Skeletal muscle tissue (tissue), 4 donors: ENCODE data around the gene OLFML1. TPM values are rescaled to one million over a fixed set of nuclear protein-coding genes. Genes with fewer than 3 reads are reported as not detected.
"Not testable (repeated sequence)": the region's sequence is repeated elsewhere in the genome, so short reads cannot be mapped to it uniquely, and the experiment has no call there.

Source experiments
- H3K27ac ChIP-seq: one replicate; pipeline ENCODE4 v1.7.0; 2013; ENCODE audit warnings: mild to moderate bottlenecking, low read depth, low read length, inconsistent platforms
- H3K27me3 ChIP-seq, 3 donors: one replicate each; pipeline ENCODE4 v1.7.0; 2013; ENCODE audit warnings: low read length in 3 of 3; ENCODE audit not compliant: control insufficient read depth in 3 of 3, insufficient read depth in 3 of 3
- H3K36me3 ChIP-seq, 3 donors: one replicate each; pipeline ENCODE4 v1.7.0; 2013; ENCODE audit warnings: low read length in 3 of 3; ENCODE audit not compliant: control insufficient read depth in 3 of 3, insufficient read depth in 3 of 3
- H3K4me1 ChIP-seq, 3 donors: one replicate each; pipeline ENCODE4 v1.7.0; 2013; ENCODE audit warnings: low read length in 3 of 3, mild to moderate bottlenecking in 3 of 3; ENCODE audit not compliant: control insufficient read depth in 3 of 3, insufficient read depth in 3 of 3
- H3K4me3 ChIP-seq, 3 donors: one replicate each; pipeline ENCODE4 v1.7.0; 2013; ENCODE audit warnings: low read length in 3 of 3
- H3K9ac ChIP-seq, 3 donors: one replicate each; pipeline ENCODE4 v1.7.0; 2013; ENCODE audit warnings: low read length in 3 of 3, mild to moderate bottlenecking in 3 of 3, moderate library complexity in 2 of 3, low read depth in 1 of 3
- H3K9me3 ChIP-seq, 3 donors: one replicate each; pipeline ENCODE4 v1.7.0; 2013; ENCODE audit warnings: low read length in 3 of 3; ENCODE audit not compliant: control insufficient read depth in 3 of 3
- total RNA-seq: library from RNA; depleted of rRNA; stranded (reverse); fragments of >200 nt; gene quantifications from one replicate; pipeline ENCODE4 v1.2.3, GENCODE V29; 2014
- donor health status: Osteomylitis.

The OLFML1 gene
- total RNA-seq, 1 donor from 2014 or later, result 29.2 TPM

DNA sequence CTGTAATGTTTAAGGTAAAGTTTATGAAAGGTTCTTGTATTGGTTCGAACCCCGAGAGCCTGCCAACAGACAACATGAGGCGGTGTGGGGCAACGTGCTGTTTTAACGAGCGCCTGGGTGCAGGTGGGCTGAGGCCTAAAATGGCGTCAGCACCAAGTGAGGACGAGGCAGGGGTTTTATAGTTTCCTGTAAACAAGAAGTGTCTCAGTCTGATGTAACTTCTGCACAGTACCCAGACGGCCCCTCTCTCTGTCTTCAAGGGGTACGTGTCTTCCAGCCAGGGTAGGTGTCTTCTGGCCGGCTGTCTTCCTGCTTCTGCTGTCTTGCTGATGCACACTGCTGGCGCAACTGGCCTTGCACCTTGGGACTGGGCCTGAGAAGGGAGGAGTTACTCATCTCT, 31.2 kb downstream of the OLFML1 start:
- H3K4me1 ChIP-seq, result peaks cover 21 to 53% (median 27%) of the 10 kb centered on the region in 3 donors
- no peaks in the 10 kb centered on the region for H3K36me3 ChIP-seq

DNA sequence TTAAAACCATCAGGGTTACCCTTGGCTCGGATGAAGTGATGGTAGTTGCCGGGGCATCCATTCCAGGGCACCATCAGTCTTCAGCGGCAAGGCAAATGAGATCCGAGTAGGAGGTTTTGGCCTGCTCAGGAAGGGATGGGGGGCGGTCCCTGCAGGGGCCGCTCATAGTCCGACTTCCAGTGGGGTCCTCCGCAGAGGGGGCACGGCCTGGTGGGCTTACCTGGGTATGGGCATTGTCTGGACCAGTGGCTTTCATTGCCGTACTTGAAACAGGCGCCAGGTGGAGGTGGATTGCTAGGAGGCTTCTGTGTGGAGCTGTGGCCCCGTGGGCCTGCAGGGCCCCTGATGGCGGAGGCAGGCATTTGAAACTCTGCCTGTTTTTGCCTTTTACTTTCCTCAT, 32.4 kb downstream of the OLFML1 start:
- H3K9ac ChIP-seq, H3K27ac ChIP-seq, H3K4me3 ChIP-seq, H3K36me3 ChIP-seq, H3K9me3 ChIP-seq, H3K27me3 ChIP-seq: not testable (repeated sequence)
- H3K4me1 ChIP-seq, result peaks cover 12 to 52% (median 25%) of the 10 kb centered on the region in 3 donors

More for the DNA sequence above, 31.2 kb downstream of the OLFML1 start:
- Histone ChIP-seq H3K4me3 (no peak overlapping the region), H3K27me3 (no peaks in the 10 kb centered on the region), H3K9ac (no peak overlapping the region), H3K27ac (no peak overlapping the region), H3K9me3 (no peaks in the 10 kb centered on the region)

DNA sequence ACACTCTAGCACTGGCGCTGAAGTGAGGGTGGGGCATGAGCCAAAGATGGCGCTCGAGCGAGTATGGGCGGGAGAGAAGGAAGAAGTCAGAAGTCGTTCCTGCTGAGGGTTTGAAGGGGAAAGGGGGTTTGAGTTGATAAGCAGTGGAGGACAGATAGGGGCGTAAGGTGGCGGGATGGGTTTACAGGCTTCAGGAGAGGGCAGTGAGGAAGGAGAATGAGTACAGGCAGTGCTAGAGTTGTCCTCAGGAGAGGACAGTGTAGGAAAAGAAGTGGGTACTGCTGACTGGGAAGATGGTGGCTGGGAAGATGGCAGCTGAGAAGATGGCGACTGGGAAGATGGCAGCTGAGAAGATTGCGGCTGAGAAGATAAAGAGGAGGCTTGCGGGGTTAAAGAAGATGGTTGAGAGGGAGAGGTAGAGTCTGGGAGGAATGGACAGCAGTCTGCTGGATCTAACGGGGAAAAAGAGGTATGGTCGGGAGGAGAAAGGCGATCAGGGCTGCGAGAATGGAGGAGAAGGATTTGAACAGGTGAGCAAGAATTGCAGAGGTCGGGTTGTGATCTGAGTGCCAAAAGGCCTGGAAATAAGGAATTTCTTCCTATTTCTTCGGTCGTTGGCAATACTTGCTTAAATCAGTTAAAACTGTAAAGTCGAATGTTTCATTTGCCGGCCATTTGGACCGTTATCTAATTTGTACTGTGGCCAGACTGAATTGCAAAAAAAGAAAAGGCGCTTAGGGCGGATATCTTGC, 33.7 kb downstream of the OLFML1 start:
- Histone ChIP-seq H3K27ac (no peak overlapping the region), H3K4me1 (peaks cover 20 to 58% (median 31%) of the 10 kb centered on the region in 3 donors), H3K36me3 (no peaks in the 10 kb centered on the region), H3K27me3 (no peaks in the 10 kb centered on the region), H3K9ac (no peak overlapping the region), H3K9me3 (no peaks in the 10 kb centered on the region), H3K4me3 (no peak overlapping the region)

DNA sequence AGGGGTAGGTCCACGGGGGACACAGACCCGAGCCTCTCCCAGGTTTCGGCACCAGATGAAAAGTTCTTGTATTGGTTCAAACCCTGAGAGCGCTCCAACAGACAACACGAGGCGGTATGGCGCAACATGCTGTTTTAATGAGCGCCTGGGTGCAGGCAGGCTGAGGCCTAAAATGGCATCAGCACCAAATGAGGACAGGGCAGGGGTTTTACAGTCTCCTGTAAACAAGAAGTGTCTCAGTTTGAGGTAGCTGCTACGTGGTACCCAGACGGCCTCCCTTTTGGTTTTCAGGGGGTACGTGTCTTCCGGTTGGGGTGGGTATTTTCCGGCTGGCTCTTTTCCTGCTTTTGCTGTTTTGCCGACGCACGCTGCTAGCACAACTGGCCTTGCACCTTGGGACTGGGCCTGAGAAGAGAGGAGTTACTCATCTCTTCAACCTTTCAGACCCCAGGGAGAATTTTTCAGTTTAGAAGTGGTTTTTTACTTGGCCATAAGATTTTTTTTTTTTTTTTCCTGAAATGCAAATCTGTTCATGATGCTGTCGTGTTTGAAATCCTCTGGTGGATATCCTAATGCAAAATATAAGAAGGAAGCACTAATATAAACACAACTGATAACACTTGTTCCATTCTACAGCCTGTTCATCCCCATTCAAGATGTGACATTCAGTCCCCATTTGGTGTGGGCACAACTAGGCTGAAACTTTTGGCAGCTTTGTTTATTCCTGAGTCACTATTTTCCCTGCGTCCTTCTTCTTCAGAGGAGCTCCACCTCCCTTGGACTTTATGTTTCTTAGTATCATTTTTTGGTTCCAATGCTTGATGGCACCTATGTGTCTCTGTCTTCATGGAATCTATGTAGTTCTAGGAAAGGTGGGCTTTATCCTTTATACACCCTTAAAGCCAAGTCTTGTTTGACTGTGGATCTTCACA, 35.0 kb downstream of the OLFML1 start:
- no peaks in the 10 kb centered on the region for H3K9me3 ChIP-seq
- H3K36me3 ChIP-seq, result no peaks in the 10 kb centered on the region
- H3K27me3 ChIP-seq, result no peaks in the 10 kb centered on the region
- peak overlapping the region; percentile 15 for H3K27ac ChIP-seq
- no peak overlapping the region for H3K9ac ChIP-seq
- H3K4me3 ChIP-seq, result no peak overlapping the region
- peaks cover 23 to 59% (median 31%) of the 10 kb centered on the region in 3 donors for H3K4me1 ChIP-seq

DNA sequence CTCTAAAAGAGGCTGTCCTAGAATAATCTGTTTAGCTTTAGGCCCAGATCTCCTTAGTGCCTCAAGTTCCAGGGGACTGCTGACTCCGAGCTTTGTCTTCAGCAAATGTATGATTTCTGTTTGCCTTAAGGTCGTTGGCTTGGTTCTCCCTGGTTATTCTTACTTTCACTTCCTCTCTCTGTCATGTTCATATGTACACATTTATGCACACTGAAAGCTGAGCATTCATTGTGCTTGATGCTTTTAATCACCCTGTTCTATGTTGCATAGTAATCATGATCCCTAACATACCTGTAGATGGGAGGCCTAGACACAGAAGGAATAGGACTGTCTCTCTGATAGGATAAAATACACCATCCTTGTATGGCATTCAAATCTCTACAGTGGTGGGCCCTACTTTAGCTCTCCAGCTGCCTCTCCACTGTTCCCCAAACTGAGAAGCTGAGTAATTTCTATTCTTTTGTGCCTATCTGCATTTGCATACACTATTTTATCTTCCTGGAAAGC, 35.7 kb downstream of the OLFML1 start:
- peak overlapping the region; percentile 15 for H3K27ac ChIP-seq
- H3K4me1 ChIP-seq, result peaks cover 23 to 57% (median 28%) of the 10 kb centered on the region in 3 donors

DNA sequence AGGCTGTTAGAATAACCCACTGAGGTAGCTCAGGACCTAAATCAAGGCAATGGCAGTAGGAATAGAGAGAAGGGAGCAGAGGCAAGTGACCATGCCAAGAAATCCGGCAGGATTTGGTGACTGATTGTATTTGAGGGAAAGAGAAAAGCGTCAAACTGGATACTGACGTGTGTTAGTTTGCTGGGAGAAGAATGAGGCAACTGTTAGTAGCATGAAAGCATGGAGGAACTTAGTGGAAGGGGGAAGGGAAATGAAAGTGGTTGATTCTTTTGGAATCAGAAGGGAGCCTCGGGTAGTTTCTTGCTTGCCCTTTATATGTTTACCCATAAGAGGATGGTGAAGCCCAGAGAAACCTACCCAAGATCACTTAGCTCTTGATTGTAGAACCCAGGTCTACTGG, 36.8 kb downstream of the OLFML1 start:
- no peaks in the 10 kb centered on the region for H3K9me3 ChIP-seq
- H3K4me1 ChIP-seq, result peaks cover 23 to 56% (median 26%) of the 10 kb centered on the region in 3 donors
- H3K36me3 ChIP-seq, result no peaks in the 10 kb centered on the region
- no peak overlapping the region for H3K9ac ChIP-seq
- no peak overlapping the region for H3K4me3 ChIP-seq
- H3K27me3 ChIP-seq, result no peaks in the 10 kb centered on the region
- no peak overlapping the region for H3K27ac ChIP-seq

More for the DNA sequence above, 35.7 kb downstream of the OLFML1 start:
- Histone ChIP-seq H3K36me3 (no peaks in the 10 kb centered on the region), H3K9me3 (no peaks in the 10 kb centered on the region), H3K4me3 (no peak overlapping the region), H3K9ac (no peak overlapping the region), H3K27me3 (no peaks in the 10 kb centered on the region)

DNA sequence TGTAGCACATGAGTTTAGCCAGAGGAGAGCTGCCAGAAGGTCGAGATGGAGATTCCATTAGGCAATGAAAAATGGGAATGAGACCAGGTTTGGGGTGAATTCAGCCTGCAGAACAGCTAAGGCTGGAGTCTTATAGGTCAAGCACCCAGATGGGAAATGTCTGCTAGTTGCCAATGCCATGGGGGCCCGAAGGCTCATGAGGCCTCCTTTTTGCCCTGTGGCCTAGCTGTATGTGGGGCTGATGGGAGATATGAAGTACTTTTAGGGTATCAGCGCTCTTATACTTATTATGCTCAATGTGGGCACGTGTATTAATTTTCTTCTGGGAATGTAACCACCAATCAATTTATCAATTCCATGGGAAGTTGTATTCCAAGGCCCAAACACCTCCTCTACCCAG, 37.2 kb downstream of the OLFML1 start:
- H3K27me3 ChIP-seq, result no peaks in the 10 kb centered on the region
- peaks cover 23 to 56% (median 26%) of the 10 kb centered on the region in 3 donors for H3K4me1 ChIP-seq
- H3K27ac ChIP-seq, result no peak overlapping the region
- no peaks in the 10 kb centered on the region for H3K36me3 ChIP-seq
- no peak overlapping the region for H3K4me3 ChIP-seq
- H3K9me3 ChIP-seq, result no peaks in the 10 kb centered on the region
- H3K9ac ChIP-seq, result no peak overlapping the region

DNA sequence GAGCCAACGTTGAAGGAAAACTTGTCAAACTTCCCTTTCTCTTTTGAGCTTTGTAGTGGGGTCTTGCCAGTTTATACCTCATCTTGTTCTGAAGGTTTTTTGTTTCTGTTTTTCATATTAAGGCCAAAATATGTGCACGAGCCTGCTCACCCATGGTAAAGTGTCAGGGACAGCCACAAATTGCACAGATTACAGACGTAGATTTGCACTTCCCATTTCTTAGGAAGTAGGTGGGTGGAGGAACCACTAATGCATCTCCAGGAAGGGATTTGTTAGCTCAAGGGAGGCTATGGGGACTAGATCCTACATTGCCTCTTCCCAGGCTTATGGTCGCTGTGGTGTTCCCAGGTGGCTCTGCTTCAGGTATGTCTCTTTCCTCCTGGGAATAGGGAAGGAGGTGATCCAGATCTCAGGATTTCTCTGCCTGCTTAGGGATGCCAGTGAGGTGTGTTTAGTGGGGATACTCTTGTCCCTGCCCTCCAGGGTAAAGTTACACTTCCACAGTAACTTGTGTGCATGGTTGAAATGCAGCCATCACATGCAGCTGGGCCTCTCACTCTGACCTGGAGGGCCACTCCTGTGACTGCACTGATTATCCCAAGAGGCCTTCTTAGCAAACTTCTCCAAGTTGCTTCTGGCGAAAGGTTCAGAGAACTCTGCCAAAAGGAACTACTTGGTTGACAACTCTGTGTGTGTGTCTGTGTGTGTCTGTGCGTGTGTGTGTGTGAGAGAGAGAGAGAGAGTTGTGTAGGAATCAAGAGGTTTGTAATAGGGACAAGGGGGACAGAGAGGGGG, 38.3 kb downstream of the OLFML1 start:
- peak overlapping the region in 1 of 3 donors; percentile 2 for H3K4me3 ChIP-seq
- H3K36me3 ChIP-seq, result no peaks in the 10 kb centered on the region
- H3K9ac ChIP-seq, result peak overlapping the region in 1 of 3 donors; percentile 18
- H3K27me3 ChIP-seq, result no peaks in the 10 kb centered on the region
- no peaks in the 10 kb centered on the region for H3K9me3 ChIP-seq
- peaks cover 23 to 56% (median 26%) of the 10 kb centered on the region in 3 donors for H3K4me1 ChIP-seq
- peak overlapping the region; percentile 16 for H3K27ac ChIP-seq

DNA sequence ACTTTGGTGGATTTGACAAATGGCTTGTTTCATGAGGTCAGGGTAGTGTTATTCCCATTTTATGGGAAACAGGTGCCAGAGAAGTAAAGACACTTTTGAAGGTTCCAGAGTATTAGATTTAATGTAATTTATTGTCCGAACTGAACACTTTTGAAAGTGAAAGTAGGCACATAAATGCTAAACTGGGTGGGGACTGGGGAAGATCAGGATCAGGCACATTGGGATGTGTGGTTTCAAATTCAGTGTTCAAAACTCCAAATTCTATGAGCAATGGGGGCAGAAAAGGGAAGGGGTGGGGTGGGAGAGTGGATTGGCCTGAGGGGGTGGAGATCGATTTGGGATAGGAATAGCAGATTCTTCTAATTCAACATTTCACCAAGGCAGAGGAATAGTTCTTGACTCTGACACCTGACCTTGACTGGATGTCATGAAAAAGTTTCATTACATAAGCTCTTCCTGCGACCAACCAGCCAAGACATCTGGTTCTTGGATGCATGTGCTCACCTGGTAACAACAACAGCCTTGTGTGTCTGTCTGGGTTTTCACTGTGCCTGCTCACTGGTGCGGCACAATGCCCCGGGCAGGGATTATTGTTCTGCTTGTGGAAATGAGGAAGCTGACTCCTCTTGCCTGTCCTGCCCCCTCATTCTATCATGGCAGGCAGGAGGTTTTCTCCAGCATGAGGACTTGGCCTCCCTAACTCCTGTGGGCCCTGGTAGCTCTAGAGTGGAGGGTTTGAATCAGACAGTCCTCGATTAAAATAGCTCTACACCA, 39.3 kb downstream of the OLFML1 start:
- Histone ChIP-seq H3K4me3 (no peak overlapping the region), H3K9me3 (no peaks in the 10 kb centered on the region), H3K4me1 (peaks cover 23 to 58% (median 31%) of the 10 kb centered on the region in 3 donors), H3K27ac (peak overlapping the region; percentile 16), H3K36me3 (no peaks in the 10 kb centered on the region), H3K27me3 (no peaks in the 10 kb centered on the region), H3K9ac (peak overlapping the region in 1 of 3 donors; percentile 33)
